HCT116 (cell line): ENCODE measurements around the gene SEPHS2. TPM values are rescaled to one million over a fixed set of nuclear protein-coding genes. Genes with fewer than 3 reads are reported as not detected.

Source experiments
- ATAC-seq: fragments of 200-7000 bp; cut with Tn5 transposase; 2 replicates; pipeline ENCODE4 v1.9.1; 2020; ENCODE audit warnings: mild to moderate bottlenecking, moderate library complexity
- BruUV-seq: library from RNA; stranded (reverse); fragments of 400-500 nt; replicated peaks from 2 replicates; lab custom pipeline; 2021; lab: Mats Ljungman, UMichigan
- CTCF ChIA-PET: fragments of 300-600 bp; sonication (Branson Sonifier 250); formaldehyde crosslinking; loops from one replicate; lab custom pipeline; 2021; ENCODE audit warnings: antibody characterized with exemption; lab: Charles Lee
- POLR2A ChIA-PET: fragments of 300-600, 350-600 bp; sonication (Branson Sonifier 250); formaldehyde crosslinking; loops from one replicate; lab custom pipeline; 2021; ENCODE audit warnings: antibody characterized with exemption; lab: Charles Lee
- RAD21 ChIA-PET, 2 experiments: fragments of 300-600 bp; sonication (Branson Sonifier 250); formaldehyde crosslinking; loops; one replicate each; lab custom pipeline; 2023; ENCODE audit warnings: low total read pairs in 2 of 2; ENCODE audit not compliant: uncharacterized antibody in 2 of 2, unreplicated experiment in 2 of 2, low non-redundant PET in 1 of 2; lab: Charles Lee
- DNase-seq: peaks from one replicate; pipeline ENCODE4 v3.0.0-alpha.2; 2010; ENCODE audit warnings: low read depth, low spot score
- H2AFZ ChIP-seq: fragments of 200-600 bp; shearing (Covaris generic), sonication (generic); 2 replicates; pipeline ENCODE4 v1.6.1; 2017; ENCODE audit warnings: low read depth, mixed run types, mixed read lengths, antibody characterized with exemption, low read length; ENCODE audit not compliant: poor library complexity, severe bottlenecking
- H3K27ac ChIP-seq: 2 replicates; pipeline ENCODE4 v1.5.1; 2012; ENCODE audit warnings: low read depth, low read length
- H3K27me3 ChIP-seq: fragments of 200-600 bp; sonication (generic); 2 replicates; pipeline ENCODE4 v1.6.1; 2016; ENCODE audit warnings: mixed run types, low read length, mixed read lengths; ENCODE audit not compliant: insufficient read depth
- H3K36me3 ChIP-seq, 2 experiments: fragments of 200-500 bp in 1 of 2; fragments of 200-600 bp in 1 of 2; sonication (Bioruptor generic) in 1 of 2; sonication (generic) in 1 of 2; 2 replicates each; pipeline versions ENCODE4 v1.5.1 to v1.6.1; 2014 to 2016; ENCODE audit warnings: low read length in 2 of 2, inconsistent platforms in 1 of 2, mixed read lengths in 1 of 2, mixed run types in 1 of 2; ENCODE audit not compliant: insufficient read depth in 2 of 2, control insufficient read depth in 1 of 2
- H3K4me1 ChIP-seq, 2 experiments: fragments of 200-600 bp in 1 of 2; sonication (generic) in 1 of 2; 2 replicates each; pipeline versions ENCODE4 v1.5.1 to v1.6.1; 2012 to 2017; ENCODE audit warnings: low read length in 2 of 2, inconsistent platforms in 1 of 2, mild to moderate bottlenecking in 1 of 2, mixed read lengths in 1 of 2, mixed run types in 1 of 2, moderate library complexity in 1 of 2; ENCODE audit not compliant: insufficient read depth in 2 of 2, control insufficient read depth in 1 of 2
- H3K4me2 ChIP-seq: fragments of 200-600 bp; sonication (generic); 2 replicates; pipeline ENCODE4 v1.6.1; 2017; ENCODE audit warnings: mixed run types, low read length, mixed read lengths
- H3K4me3 ChIP-seq, 2 experiments: fragments of 200-600 bp in 1 of 2; sonication (generic) in 1 of 2; replicated peaks in 1 of 2; 2 replicates each; pipeline ENCODE4 v1.5.1; 2011 to 2016; ENCODE audit warnings: low read length in 2 of 2, control low read depth in 1 of 2, low read depth in 1 of 2, mild to moderate bottlenecking in 1 of 2, mixed read lengths in 1 of 2, mixed run types in 1 of 2
- H3K79me2 ChIP-seq: fragments of 200-600 bp; sonication (generic); 2 replicates; pipeline ENCODE4 v1.6.1; 2017; ENCODE audit warnings: mild to moderate bottlenecking, mixed run types, low read length, moderate library complexity, mixed read lengths; ENCODE audit not compliant: insufficient read depth
- H3K9ac ChIP-seq: fragments of 200-600 bp; sonication (generic); 2 replicates; pipeline ENCODE4 v1.6.1; 2016; ENCODE audit warnings: low read length, mixed read lengths
- H3K9me2 ChIP-seq: fragments of 200-600 bp; sonication (generic), shearing (Covaris generic); 2 replicates; pipeline ENCODE4 v1.6.1; 2017; ENCODE audit warnings: mixed run types, mild to moderate bottlenecking, moderate library complexity; ENCODE audit not compliant: insufficient read depth
- H3K9me3 ChIP-seq, 2 experiments: fragments of 200-500 bp in 1 of 2; fragments of 200-600 bp in 1 of 2; sonication (Bioruptor generic) in 1 of 2; sonication (generic) in 1 of 2; 2 replicates each; pipeline ENCODE4 v1.6.1; 2014 to 2017; ENCODE audit warnings: low read length in 2 of 2, mixed read lengths in 2 of 2, inconsistent platforms in 1 of 2, low read depth in 1 of 2, mild to moderate bottlenecking in 1 of 2, mixed run types in 1 of 2, moderate library complexity in 1 of 2; ENCODE audit not compliant: control insufficient read depth in 1 of 2, insufficient read depth in 1 of 2
- H4K20me1 ChIP-seq: fragments of 200-600 bp; sonication (generic), shearing (Covaris generic); 2 replicates; pipeline ENCODE4 v1.6.1; 2017; ENCODE audit warnings: mixed run types, mild to moderate bottlenecking, moderate library complexity; ENCODE audit not compliant: insufficient read depth
- CBX3 ChIP-seq: IDR thresholded peaks from 2 replicates; pipeline ENCODE4 v1.6.1; 2012; ENCODE audit warnings: low read depth
- CTCF ChIP-seq, 3 experiments: fragments of 200-600 bp in 1 of 3; sonication (generic) in 1 of 3; IDR thresholded peaks in 2 of 3; conservative IDR thresholded peaks in 1 of 3; 2 replicates each; pipeline ENCODE4 v1.5.1; 2012 to 2017; ENCODE audit warnings: low read depth in 2 of 3, low read length in 2 of 3, antibody characterized with exemption in 1 of 3, borderline replicate concordance in 1 of 3, control low read depth in 1 of 3, mild to moderate bottlenecking in 1 of 3, mixed read lengths in 1 of 3, mixed run types in 1 of 3, moderate library complexity in 1 of 3; ENCODE audit not compliant: insufficient read depth in 1 of 3
- EZH2phosphoT487 ChIP-seq: fragments of 200-600 bp; IDR thresholded peaks from 2 replicates; pipeline ENCODE4 v1.6.1; 2018; ENCODE audit warnings: antibody characterized with exemption, borderline replicate concordance
- FOSL1 ChIP-seq: IDR thresholded peaks from 2 replicates; pipeline ENCODE4 v1.6.1; 2012; ENCODE audit warnings: low read depth
- JUND ChIP-seq: IDR thresholded peaks from 2 replicates; pipeline ENCODE4 v1.6.1; 2012
- MAX ChIP-seq: IDR thresholded peaks from 2 replicates; pipeline ENCODE4 v1.6.1; 2012
- POLR2AphosphoS5 ChIP-seq: IDR thresholded peaks from 2 replicates; pipeline ENCODE4 v1.6.1; 2011; ENCODE audit warnings: mild to moderate bottlenecking, low read depth, low read length, moderate library complexity
- RAD21 ChIP-seq: IDR thresholded peaks from 2 replicates; pipeline ENCODE4 v1.6.1; 2012; ENCODE audit warnings: low read depth, mild to moderate bottlenecking
- SIN3A ChIP-seq: IDR thresholded peaks from 2 replicates; pipeline ENCODE4 v1.6.1; 2012; ENCODE audit warnings: low read depth
- ZFX ChIP-seq: fragments of 450-650 bp; IDR thresholded peaks from 2 replicates; pipeline ENCODE4 v1.6.1; 2017
- intact Hi-C: fragments of 100-400 bp; cut with micrococcal nuclease; formaldehyde crosslinking; loops from 2 replicates; pipeline ENCODE4 v1.10.0; 2022
- total RNA-seq: library from RNA; stranded (reverse); gene quantifications from one replicate; pipeline ENCODE4 v1.2.1, GENCODE V29; 2021; ENCODE audit not compliant: unreplicated experiment

SEPHS2 gene
- total RNA-seq, 1 experiment from 2014 or later: 51.3 TPM

GRCh38 chr16:30407804-30408534 lies 37.7 kb downstream of the SEPHS2 start:
- ChIA-PET POLR2A (interaction anchor here (1.3 to 2.7 kb wide), 5 partner anchors 10 to 72 kb away, joined by 3 to 10 read pairs (median 9); partner anchors contain the start of genes TBC1D10B and ZNF48), CTCF (interaction anchor here (0.9 to 2.1 kb wide), 8 partner anchors 10 to 316 kb away, joined by 3 to 34 read pairs (median 4); partner anchors contain the start of genes DCTPP1, PRR14, TBX6 and ZNF48)
- no peaks in the 10 kb centered on the region for H4K20me1 ChIP-seq
- DNase-seq: no peak
- H3K9me3 ChIP-seq: no peaks in the 10 kb centered on the region
- no peaks in the 10 kb centered on the region for H3K9me2 ChIP-seq
- H3K27ac ChIP-seq: peak overlapping the region; percentile 87
- peaks cover 18 to 28% of the 10 kb centered on the region in 2 experiments for H3K4me1 ChIP-seq
- no peaks in the 10 kb centered on the region for H3K27me3 ChIP-seq
- peak overlapping the region; percentile 88 for H3K9ac ChIP-seq
- TF ChIP-seq POLR2AphosphoS5: no peak
- peak; percentile 27; the same call in 1 of the 2 replicates for TF ChIP-seq ZFX
- no peak for TF ChIP-seq SIN3A
- TF ChIP-seq JUND: no peak
- TF ChIP-seq, all 23 proteins: peak for 1
- peak; percentile 42 for ATAC-seq
- Histone ChIP-seq H3K4me3 (peak overlapping the region; percentile 80 to 93), H2AFZ (peak overlapping the region; percentile 5), H3K4me2 (peak overlapping the region; percentile 88), H3K79me2 (peaks cover 35% of the 10 kb centered on the region), H3K36me3 (peaks cover 2 to 15% of the 10 kb centered on the region in 2 experiments; a peak in 1 of 4 replicates)
- BruUV-seq: no TSS peak
- RAD21 ChIA-PET: interaction anchor here (0.6 to 1.0 kb wide), 6 partner anchors 10 to 96 kb away, joined by 3 to 6 read pairs (median 4); no protein-coding TSS in a partner anchor
- intact Hi-C loops: loop anchor here (2.0 to 5.0 kb wide), 2 partner anchors 37 to 316 kb away; partner anchors contain the start of genes TBC1D10B and TBX6

GRCh38 chr16:30407102-30407803 lies 38.4 kb downstream of the SEPHS2 start, which contains the start of gene ZNF771:
Gene ZNF771, plus strand, starts transcription at chr16:30407606. Its CDS starts 448 bp downstream, at chr16:30408054.
- H2AFZ ChIP-seq: peak within 1 kb of the TSS; percentile 5
- TF ChIP-seq CBX3: no peak
- TF ChIP-seq POLR2AphosphoS5: peak; percentile 89
- TF ChIP-seq EZH2phosphoT487: no peak
- TF ChIP-seq FOSL1: no peak
- TF ChIP-seq MAX: peak; percentile 97
- no peak for TF ChIP-seq RAD21
- TF ChIP-seq CTCF (IDR thresholded peaks at IDR 0.05 in 2 of 3, conservative IDR thresholded peaks at IDR 0.05 in 1 of 3; ENCODE audit: borderline replicate concordance in 1 of 3, insufficient read depth in 1 of 3, low read depth in 2 of 3, low read length in 2 of 3): no peak
- TF ChIP-seq SIN3A: peak; percentile 86

More at GRCh38 chr16:30407102-30407803, 38.4 kb downstream of the SEPHS2 start, which contains the start of gene ZNF771:
- ChIA-PET CTCF (interaction anchor here (0.9 to 1.7 kb wide), 8 partner anchors 10 to 315 kb away, joined by 3 to 5 read pairs (median 4); partner anchors contain the start of genes DCTPP1, PRR14, TBX6 and ZNF48), RAD21 (interaction anchor here (0.6 to 1.0 kb wide), 4 partner anchors 10 to 97 kb away, joined by 3 to 6 read pairs (median 4); no protein-coding TSS in a partner anchor), POLR2A (interaction anchor here (1.3 to 2.7 kb wide), 5 partner anchors 10 to 72 kb away, joined by 3 to 10 read pairs (median 9); partner anchors contain the start of genes TBC1D10B and ZNF48)
- Histone ChIP-seq H3K4me2 (peak within 1 kb of the TSS; percentile 88), H3K9ac (peak within 1 kb of the TSS; percentile 88), H3K27ac (peak within 1 kb of the TSS; percentile 87), H3K9me2 (no peaks in the 10 kb centered on the region), H3K27me3 (no peaks in the 10 kb centered on the region), H4K20me1 (no peaks in the 10 kb centered on the region), H3K4me3 (peak within 1 kb of the TSS; percentile 80 to 93), H3K36me3 (peaks cover 2 to 10% of the 10 kb centered on the region in 2 experiments; a peak in 1 of 4 replicates), H3K79me2 (peaks cover 29% of the 10 kb centered on the region), H3K4me1 (peaks cover 18 to 26% of the 10 kb centered on the region in 2 experiments), H3K9me3 (no peaks in the 10 kb centered on the region)
- peak; percentile 87 for ATAC-seq
- BruUV-seq: TSS peak; percentile 85
- DNase-seq: peak; percentile 73
- intact Hi-C loops: loop anchor here (5.0 kb wide), 1 partner anchor 315 kb away; the partner anchor contains the start of gene TBX6
